ENCODE results near the gene TRIM63. TPM values are rescaled to one million over a fixed set of nuclear protein-coding genes. Genes with fewer than 3 reads are reported as not detected.

TRIM63 gene
- total and polyA plus RNA-seq, 9 of the 15 experiments (the other 6 are each of a cell fraction or from before 2014, with no cell fraction given): 0.08 to 0.57 (median 0.36) TPM

DNA sequence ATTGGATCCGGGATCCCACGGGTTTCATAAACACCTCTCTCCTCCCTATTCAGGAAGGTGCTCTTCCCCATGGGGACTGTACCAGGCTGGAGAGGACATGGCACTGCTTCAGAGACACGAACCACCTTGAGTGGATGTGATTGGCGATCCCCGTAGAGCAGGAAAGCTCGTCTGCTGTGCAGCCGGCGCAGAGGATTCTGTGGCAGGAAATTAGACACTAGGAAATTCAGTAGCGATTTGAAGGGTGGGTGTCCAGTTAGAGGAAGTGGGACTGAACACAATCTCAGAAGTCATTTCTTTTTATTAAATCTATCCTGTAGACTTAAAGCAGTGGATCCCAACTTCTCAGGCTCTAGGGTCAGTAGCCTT is 45.0 kb upstream of the TRIM63 start (continued):
- TF ChIP-seq, protein P1, sequence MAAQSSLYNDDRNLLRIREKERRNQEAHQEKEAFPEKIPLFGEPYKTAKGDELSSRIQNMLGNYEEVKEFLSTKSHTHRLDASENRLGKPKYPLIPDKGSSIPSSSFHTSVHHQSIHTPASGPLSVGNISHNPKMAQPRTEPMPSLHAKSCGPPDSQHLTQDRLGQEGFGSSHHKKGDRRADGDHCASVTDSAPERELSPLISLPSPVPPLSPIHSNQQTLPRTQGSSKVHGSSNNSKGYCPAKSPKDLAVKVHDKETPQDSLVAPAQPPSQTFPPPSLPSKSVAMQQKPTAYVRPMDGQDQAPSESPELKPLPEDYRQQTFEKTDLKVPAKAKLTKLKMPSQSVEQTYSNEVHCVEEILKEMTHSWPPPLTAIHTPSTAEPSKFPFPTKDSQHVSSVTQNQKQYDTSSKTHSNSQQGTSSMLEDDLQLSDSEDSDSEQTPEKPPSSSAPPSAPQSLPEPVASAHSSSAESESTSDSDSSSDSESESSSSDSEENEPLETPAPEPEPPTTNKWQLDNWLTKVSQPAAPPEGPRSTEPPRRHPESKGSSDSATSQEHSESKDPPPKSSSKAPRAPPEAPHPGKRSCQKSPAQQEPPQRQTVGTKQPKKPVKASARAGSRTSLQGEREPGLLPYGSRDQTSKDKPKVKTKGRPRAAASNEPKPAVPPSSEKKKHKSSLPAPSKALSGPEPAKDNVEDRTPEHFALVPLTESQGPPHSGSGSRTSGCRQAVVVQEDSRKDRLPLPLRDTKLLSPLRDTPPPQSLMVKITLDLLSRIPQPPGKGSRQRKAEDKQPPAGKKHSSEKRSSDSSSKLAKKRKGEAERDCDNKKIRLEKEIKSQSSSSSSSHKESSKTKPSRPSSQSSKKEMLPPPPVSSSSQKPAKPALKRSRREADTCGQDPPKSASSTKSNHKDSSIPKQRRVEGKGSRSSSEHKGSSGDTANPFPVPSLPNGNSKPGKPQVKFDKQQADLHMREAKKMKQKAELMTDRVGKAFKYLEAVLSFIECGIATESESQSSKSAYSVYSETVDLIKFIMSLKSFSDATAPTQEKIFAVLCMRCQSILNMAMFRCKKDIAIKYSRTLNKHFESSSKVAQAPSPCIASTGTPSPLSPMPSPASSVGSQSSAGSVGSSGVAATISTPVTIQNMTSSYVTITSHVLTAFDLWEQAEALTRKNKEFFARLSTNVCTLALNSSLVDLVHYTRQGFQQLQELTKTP (IDR thresholded peaks at IDR 0.05; ENCODE audit: low read depth in 1 of 2, partially characterized antibody in 2 of 2): peak in 1 of 2 experiments; percentile 68
- TF ChIP-seq, protein P2, sequence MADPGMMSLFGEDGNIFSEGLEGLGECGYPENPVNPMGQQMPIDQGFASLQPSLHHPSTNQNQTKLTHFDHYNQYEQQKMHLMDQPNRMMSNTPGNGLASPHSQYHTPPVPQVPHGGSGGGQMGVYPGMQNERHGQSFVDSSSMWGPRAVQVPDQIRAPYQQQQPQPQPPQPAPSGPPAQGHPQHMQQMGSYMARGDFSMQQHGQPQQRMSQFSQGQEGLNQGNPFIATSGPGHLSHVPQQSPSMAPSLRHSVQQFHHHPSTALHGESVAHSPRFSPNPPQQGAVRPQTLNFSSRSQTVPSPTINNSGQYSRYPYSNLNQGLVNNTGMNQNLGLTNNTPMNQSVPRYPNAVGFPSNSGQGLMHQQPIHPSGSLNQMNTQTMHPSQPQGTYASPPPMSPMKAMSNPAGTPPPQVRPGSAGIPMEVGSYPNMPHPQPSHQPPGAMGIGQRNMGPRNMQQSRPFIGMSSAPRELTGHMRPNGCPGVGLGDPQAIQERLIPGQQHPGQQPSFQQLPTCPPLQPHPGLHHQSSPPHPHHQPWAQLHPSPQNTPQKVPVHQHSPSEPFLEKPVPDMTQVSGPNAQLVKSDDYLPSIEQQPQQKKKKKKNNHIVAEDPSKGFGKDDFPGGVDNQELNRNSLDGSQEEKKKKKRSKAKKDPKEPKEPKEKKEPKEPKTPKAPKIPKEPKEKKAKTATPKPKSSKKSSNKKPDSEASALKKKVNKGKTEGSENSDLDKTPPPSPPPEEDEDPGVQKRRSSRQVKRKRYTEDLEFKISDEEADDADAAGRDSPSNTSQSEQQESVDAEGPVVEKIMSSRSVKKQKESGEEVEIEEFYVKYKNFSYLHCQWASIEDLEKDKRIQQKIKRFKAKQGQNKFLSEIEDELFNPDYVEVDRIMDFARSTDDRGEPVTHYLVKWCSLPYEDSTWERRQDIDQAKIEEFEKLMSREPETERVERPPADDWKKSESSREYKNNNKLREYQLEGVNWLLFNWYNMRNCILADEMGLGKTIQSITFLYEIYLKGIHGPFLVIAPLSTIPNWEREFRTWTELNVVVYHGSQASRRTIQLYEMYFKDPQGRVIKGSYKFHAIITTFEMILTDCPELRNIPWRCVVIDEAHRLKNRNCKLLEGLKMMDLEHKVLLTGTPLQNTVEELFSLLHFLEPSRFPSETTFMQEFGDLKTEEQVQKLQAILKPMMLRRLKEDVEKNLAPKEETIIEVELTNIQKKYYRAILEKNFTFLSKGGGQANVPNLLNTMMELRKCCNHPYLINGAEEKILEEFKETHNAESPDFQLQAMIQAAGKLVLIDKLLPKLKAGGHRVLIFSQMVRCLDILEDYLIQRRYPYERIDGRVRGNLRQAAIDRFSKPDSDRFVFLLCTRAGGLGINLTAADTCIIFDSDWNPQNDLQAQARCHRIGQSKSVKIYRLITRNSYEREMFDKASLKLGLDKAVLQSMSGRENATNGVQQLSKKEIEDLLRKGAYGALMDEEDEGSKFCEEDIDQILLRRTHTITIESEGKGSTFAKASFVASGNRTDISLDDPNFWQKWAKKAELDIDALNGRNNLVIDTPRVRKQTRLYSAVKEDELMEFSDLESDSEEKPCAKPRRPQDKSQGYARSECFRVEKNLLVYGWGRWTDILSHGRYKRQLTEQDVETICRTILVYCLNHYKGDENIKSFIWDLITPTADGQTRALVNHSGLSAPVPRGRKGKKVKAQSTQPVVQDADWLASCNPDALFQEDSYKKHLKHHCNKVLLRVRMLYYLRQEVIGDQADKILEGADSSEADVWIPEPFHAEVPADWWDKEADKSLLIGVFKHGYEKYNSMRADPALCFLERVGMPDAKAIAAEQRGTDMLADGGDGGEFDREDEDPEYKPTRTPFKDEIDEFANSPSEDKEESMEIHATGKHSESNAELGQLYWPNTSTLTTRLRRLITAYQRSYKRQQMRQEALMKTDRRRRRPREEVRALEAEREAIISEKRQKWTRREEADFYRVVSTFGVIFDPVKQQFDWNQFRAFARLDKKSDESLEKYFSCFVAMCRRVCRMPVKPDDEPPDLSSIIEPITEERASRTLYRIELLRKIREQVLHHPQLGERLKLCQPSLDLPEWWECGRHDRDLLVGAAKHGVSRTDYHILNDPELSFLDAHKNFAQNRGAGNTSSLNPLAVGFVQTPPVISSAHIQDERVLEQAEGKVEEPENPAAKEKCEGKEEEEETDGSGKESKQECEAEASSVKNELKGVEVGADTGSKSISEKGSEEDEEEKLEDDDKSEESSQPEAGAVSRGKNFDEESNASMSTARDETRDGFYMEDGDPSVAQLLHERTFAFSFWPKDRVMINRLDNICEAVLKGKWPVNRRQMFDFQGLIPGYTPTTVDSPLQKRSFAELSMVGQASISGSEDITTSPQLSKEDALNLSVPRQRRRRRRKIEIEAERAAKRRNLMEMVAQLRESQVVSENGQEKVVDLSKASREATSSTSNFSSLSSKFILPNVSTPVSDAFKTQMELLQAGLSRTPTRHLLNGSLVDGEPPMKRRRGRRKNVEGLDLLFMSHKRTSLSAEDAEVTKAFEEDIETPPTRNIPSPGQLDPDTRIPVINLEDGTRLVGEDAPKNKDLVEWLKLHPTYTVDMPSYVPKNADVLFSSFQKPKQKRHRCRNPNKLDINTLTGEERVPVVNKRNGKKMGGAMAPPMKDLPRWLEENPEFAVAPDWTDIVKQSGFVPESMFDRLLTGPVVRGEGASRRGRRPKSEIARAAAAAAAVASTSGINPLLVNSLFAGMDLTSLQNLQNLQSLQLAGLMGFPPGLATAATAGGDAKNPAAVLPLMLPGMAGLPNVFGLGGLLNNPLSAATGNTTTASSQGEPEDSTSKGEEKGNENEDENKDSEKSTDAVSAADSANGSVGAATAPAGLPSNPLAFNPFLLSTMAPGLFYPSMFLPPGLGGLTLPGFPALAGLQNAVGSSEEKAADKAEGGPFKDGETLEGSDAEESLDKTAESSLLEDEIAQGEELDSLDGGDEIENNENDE (IDR thresholded peaks at IDR 0.05; ENCODE audit: low read depth, low read length): no peak
- TF ChIP-seq SMARCB1 (IDR thresholded peaks at IDR 0.05; ENCODE audit: insufficient read length, low read depth) (no peak), TEAD1 (CRISPR knock-in tag; IDR thresholded peaks at IDR 0.05) (0 out of 4 replicates have a peak, but pooled peaks of 1 of the 2 experiments have one; percentile 13), MED1 (CRISPR knock-in tag; IDR thresholded peaks at IDR 0.05; ENCODE audit: borderline replicate concordance) (no peak)
- TF ChIP-seq, protein P3, sequence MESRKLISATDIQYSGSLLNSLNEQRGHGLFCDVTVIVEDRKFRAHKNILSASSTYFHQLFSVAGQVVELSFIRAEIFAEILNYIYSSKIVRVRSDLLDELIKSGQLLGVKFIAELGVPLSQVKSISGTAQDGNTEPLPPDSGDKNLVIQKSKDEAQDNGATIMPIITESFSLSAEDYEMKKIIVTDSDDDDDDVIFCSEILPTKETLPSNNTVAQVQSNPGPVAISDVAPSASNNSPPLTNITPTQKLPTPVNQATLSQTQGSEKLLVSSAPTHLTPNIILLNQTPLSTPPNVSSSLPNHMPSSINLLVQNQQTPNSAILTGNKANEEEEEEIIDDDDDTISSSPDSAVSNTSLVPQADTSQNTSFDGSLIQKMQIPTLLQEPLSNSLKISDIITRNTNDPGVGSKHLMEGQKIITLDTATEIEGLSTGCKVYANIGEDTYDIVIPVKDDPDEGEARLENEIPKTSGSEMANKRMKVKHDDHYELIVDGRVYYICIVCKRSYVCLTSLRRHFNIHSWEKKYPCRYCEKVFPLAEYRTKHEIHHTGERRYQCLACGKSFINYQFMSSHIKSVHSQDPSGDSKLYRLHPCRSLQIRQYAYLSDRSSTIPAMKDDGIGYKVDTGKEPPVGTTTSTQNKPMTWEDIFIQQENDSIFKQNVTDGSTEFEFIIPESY (CRISPR knock-in tag; IDR thresholded peaks at IDR 0.05): no peak
- TF ChIP-seq, protein P4, sequence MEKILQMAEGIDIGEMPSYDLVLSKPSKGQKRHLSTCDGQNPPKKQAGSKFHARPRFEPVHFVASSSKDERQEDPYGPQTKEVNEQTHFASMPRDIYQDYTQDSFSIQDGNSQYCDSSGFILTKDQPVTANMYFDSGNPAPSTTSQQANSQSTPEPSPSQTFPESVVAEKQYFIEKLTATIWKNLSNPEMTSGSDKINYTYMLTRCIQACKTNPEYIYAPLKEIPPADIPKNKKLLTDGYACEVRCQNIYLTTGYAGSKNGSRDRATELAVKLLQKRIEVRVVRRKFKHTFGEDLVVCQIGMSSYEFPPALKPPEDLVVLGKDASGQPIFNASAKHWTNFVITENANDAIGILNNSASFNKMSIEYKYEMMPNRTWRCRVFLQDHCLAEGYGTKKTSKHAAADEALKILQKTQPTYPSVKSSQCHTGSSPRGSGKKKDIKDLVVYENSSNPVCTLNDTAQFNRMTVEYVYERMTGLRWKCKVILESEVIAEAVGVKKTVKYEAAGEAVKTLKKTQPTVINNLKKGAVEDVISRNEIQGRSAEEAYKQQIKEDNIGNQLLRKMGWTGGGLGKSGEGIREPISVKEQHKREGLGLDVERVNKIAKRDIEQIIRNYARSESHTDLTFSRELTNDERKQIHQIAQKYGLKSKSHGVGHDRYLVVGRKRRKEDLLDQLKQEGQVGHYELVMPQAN (IDR thresholded peaks at IDR 0.05; ENCODE audit: borderline replicate concordance): no peak
